Renal pelvis (tissue), 4 donors: ENCODE data around the gene SH3TC2. TPM values are rescaled to one million over a fixed set of nuclear protein-coding genes. Genes with fewer than 3 reads are reported as not detected.

Experiments used
- DNase-seq: peaks from one replicate; pipeline ENCODE4 v3.0.0-alpha.2; 2013
- polyA plus RNA-seq, 3 donors: library from polyadenylated mRNA; unstranded; fragments of 120-200 nt; gene quantifications; one replicate each; pipeline ENCODE4 v1.2.1, GENCODE V29; 2013; ENCODE audit not compliant: insufficient read length in 3 of 3

Gene SH3TC2
- polyA plus RNA-seq, 3 donors = 0.65 to 0.68 (median 0.68) TPM

DNA sequence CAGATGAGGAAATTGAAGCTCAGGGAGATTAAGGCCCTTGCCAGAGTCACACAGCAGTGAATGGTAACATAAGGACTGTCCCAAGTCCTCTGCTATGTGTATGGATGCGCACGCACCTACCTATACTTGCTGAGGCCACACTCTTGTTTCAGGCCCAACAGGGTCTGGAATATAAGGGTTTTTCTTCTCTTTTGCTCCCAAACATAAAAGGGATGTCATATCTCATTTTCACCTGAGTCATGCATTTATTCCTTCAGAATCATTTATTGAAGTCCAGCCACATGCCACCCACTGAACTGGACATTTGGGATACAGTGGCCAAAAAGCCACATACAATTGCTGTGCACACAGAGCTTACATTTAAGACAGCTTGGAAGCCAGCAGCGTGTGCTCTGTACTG, 92.0 kb downstream of the SH3TC2 start:
- no peak for DNase-seq

- DNase-seq = no peak
Observed at GRCh38 chr5:148970228-148970627, 92.6 kb downstream of the SH3TC2 start.

DNA sequence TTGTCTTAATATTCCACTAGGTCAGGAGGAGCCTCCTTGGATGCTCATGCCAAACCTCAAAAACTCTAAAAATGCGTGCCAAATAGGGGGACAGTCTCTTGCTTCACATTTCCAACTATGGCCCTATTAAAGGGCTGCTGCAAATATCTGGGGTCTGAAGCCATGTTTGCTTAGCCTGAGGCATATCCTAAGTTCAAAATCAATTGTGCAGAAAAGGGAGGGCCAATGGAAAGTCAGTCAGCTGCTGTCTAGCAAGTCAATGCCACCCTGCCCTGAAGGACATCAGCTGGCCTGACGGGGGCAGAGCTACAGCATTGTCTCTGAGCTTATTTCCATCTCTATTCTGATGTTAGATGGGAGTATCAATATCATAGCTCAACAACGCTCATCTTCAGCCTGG, 93.6 kb downstream of the SH3TC2 start:
- no peak for DNase-seq

GRCh38 chr5:148968311-148968710, 94.6 kb downstream of the SH3TC2 start:
- DNase-seq = no peak

- no peak for DNase-seq
Observed at GRCh38 chr5:148967783-148968182, 95.1 kb downstream of the SH3TC2 start.

DNA sequence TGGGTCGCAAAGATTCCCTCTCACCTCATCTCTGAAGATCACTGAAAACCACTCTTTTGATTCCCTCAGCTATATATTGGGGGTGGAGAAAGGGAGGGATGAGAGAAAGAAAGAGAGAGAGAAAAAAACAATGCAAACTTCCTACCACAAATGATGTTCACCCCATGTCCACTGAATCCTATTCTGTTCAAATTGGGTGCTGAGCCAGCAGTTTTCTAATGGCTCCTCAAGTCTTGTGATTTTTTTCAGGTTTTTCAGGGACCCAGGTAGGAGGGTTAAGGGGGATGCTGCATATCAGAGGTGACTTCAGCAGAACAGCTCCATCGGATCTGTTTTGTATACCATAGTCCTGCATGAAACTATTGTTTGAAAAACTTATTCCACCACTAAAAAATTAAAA, 95.9 kb downstream of the SH3TC2 start:
- DNase-seq = no peak

- no peak for DNase-seq
Observed at GRCh38 chr5:148966348-148966747, 96.5 kb downstream of the SH3TC2 start.

DNA sequence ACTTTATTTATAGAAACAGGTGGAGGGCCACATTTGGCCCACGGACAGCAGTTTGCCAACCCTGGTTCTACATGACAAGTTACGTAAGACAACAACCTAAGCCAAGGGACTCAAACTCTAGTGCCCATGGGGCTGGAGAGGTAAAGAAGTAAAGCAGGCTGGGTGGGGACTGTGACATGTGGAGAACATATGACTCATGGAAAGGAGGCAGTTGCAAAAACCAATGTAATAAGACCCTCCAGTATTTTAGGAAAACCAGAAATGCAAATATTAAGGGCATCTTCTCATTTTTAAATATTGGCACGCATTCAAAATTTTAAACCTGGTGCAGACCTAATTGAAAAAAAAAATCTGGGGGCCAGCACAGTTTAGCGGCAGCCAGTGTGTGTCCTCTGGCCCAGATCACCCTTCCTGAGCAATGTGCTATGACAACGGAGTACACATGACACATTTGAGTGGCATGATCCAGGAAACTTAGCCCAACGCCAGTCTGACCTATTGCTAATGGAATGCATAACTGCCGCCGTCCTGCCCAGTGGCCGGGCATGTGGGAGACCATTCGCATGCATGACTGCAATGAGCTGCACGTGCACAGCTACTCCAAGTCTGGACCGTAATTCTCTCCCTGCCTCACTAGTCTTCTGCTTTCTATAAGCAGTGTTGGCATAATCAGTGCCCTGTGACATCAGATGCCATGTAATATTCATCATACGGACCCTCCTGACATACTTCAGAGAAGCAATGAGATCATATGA, 97.2 kb downstream of the SH3TC2 start:
- peak; percentile 84 for DNase-seq

DNA sequence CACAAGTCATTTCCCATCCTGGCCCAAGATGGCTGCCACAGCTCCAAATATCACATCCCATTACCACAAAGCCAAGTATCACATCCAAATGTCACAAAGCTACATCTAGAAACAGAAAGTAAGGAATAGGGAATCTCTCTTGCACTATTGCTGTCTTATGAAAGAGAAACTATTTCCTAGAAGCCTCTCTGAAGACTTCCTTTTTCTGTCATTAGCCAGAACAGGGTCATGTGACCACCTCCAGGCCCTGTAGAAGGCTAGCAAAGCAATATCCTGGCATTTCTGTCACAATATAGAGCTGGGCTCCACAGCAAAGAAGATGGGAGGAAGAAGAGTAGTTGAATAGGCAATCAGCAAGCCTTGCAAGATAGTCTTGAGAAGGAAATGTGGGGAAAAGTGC, 99.2 kb downstream of the SH3TC2 start:
- DNase-seq = no peak

DNA sequence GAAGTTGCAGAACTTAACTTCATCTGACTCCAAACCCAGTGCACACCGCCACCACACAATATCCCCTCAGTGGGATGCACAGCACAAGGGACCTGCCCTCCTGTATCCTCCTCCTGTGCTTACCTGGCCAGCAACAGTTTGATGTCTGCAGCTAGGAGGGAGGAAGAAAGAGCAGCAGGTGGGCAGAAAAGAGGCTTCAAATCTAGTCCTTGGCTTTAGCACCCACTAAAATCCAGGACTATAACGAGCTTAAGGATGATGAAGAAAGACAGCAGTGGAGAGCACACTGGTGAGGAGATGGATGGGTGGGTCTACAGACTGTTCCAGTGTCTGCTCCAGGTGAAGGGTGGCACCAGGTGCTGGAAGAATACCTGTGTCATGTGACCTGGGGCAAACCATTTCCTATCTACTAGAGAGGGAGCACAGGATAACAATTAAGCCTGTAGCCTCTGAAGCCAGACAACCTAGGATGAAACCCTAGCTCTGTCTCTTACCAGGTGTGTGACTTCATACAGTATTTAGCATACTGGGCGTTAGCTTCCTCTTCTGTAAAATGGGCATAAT, 100.0 kb downstream of the SH3TC2 start:
- DNase-seq = no peak

DNA sequence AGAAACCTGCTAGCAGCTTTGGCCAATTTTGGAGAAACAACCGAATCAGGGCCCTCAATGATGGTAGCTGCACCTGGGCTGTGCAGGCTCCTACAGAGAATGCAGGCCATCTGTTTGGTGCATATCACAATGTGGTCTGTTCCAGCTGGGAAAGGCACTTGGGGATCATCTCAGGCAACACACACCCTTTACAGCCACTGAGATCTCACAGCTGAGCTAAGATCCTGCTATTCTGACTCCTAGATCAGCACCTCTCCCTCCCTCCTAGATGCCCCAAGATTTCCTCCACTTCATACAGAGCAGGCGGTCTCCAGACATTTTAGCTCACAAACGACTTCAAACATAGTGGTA, 100.7 kb downstream of the SH3TC2 start:
- DNase-seq = no peak

DNA sequence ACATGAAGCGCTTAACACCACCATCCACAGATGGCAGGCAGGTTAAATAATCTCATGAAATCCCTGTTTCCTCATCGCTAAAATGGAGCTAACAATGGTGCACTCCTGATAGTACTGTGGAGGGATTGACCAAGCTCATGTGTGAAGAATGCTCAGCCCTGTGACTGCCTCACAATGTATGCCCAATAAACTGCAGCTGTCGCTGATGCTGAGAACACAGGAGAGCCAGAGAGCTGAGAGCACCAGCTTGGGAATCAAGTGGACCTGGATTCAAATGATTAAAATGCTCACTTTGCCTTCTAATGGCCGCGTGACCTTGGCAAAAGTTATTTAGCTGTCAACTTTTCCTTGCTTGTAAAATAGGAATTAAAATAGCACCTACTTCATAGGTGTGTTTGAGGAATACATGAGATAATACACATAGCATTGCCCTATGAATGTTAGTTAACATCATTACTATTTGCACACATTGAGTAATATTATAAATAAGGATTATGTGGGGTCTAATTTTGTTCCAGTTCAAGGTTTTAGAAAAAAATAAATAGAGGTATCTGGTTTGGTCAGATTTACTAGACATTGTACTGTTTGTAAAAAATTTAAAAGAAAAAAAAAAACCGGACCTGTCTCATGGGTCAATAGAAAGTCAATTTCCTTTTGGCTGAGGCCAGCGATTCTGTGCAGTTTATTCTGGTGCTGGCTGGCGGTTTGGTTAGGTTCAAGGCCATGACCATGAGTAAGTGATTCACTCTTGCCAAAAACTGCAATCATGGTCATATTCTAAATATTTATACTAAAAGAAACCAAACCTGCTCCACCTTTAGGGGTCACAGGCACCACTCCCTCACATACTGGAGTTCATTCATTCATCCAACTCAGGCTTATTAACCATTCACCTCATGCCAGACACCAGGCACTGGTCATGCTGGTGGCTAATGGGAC, 101.3 kb downstream of the SH3TC2 start:
- DNase-seq = no peak

- DNase-seq = no peak
Observed at GRCh38 chr5:148960070-148960769, 102.6 kb downstream of the SH3TC2 start.

DNA sequence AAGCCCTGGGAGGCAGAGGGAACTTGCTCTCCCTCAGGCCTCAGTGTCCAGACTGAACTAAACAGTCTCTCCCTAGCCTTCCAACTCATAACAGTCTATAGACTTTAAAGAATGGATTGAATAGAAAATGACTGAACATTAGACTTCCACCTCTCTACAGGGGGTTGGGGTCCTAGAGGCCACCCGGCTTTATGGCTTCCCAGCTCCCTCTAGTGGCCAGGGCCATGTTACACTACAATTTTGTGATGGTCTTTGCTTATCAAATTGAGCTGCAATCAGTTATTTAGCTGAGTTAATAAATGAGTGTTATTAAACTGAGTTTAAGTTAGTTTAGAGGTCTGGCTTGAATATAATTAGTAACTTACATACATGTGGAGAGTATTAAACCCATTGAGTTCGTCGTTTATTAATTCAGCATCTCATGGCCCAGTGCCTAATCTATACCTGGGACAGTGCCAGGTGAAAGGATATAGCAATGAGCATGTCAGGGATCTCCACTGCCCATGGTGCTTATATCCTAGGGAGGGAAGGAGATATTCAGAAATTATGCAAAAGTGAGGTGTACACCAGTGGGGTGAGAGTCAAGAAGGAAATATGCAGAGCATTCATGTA, 105.2 kb downstream of the SH3TC2 start:
- no peak for DNase-seq

DNA sequence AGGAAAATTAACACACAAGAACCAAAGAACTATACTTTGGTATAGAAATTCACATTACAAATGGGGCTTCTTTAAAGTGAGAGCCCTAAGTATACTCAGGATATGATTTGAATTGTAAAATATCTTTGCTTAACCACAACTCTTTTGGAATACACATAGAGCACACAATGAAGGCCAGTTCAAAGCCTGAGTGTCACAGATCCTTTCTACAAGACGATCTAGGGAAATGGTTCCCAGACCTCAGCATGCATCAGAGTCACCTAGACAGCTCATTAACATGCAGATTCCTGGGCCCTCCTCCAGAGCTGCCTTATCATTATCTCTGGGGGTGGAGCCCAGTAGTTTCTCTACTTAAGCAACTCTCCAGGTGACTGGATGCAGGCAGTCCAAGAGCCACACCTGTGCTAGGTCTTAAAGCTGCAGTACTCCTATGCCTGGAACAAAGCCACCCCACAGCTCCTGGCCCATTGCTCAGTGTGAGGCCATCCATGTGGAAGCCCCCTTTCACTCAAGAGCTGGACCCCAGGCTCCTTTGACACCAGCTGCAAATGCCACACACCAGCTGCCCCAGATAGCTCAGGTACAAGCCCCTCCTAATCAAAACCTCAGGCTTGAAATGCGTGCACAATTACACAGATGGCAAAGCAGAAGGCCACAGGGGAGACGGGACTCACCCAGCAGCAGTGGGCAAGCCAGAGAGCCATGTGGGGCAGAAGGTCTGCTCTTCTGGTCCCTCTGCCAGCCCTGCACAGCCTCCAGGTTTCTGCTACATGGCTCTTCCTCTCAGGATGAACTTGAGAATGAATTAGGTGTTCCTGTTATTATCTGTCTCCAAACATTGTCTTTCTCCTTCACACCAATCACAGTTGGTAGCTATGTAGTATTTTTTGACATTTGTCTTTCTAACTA, 106.1 kb downstream of the SH3TC2 start:
- no peak for DNase-seq

Other genes starting within 250 kb of the SH3TC2 start
- gene ADRB2, start 236.5 kb downstream of the SH3TC2 start, polyA plus RNA-seq = under 1 TPM; 0.21 to 0.40 (median 0.30) TPM
- 1 to 10 TPM; 1.1 to 1.3 (median 1.3) TPM for gene ABLIM3, start 78.4 kb upstream of the SH3TC2 start, polyA plus RNA-seq
- 10 to 100 TPM; 19.4 to 22.1 (median 21.0) TPM for gene AFAP1L1, start 208.8 kb upstream of the SH3TC2 start, polyA plus RNA-seq